ENCODE data around the gene CRY1. TPM values are rescaled to one million over a fixed set of nuclear protein-coding genes. Genes with fewer than 3 reads are reported as not detected.

The CRY1 gene
- total and polyA plus RNA-seq, 9 of the 15 experiments (the other 6 are each of a cell fraction or from before 2014, with no cell fraction given) = 8.7 to 33.3 (median 25.2) TPM

DNA sequence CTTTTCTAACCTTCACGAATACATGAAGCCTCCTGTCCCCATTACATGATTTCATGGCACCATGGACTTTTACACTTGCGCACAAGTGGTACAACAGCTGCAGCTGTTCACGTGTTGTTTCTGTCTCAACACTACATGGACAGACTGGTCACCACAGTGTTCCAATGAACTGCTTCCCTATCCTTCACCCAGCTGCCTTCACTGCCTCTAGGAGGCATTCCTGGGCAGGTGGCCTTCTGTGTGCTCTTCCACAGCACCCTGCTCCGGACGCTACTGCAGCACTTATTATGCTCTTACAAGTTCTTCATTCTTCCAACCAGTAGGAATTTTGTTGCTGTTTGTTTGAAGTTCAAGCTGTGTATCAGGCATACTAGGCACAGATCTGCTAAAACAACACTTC is 107.9 kb downstream of the CRY1 start (continued):
- TF ChIP-seq RAD21 (CRISPR knock-in tag; conservative IDR thresholded peaks at IDR 0.05 in 1 of 2, IDR thresholded peaks at IDR 0.05 in 1 of 2) (peak in 1 of 2 experiments; percentile 23; a peak in 1 of 4 replicates), MAFK (IDR thresholded peaks at IDR 0.05; ENCODE audit: low read length) (no peak), U2AF1 (optimal IDR thresholded peaks at IDR 0.05; ENCODE audit: low read depth, low read length) (no peak), PRMT5 (CRISPR knock-in tag; IDR thresholded peaks at IDR 0.05) (no peak), ZNF134 (CRISPR knock-in tag; conservative IDR thresholded peaks at IDR 0.05) (no peak), FUS (optimal IDR thresholded peaks at IDR 0.05; ENCODE audit: low read depth, low read length) (no peak), TEAD1 (CRISPR knock-in tag; IDR thresholded peaks at IDR 0.05) (no peak), TEAD2 (tag; IDR thresholded peaks at IDR 0.05) (no peak), TCFL5 (CRISPR knock-in tag; conservative IDR thresholded peaks at IDR 0.05) (no peak), OTX1 (CRISPR knock-in tag; IDR thresholded peaks at IDR 0.05) (no peak)
- TF ChIP-seq, protein P1, sequence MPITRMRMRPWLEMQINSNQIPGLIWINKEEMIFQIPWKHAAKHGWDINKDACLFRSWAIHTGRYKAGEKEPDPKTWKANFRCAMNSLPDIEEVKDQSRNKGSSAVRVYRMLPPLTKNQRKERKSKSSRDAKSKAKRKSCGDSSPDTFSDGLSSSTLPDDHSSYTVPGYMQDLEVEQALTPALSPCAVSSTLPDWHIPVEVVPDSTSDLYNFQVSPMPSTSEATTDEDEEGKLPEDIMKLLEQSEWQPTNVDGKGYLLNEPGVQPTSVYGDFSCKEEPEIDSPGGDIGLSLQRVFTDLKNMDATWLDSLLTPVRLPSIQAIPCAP (CRISPR knock-in tag; IDR thresholded peaks at IDR 0.05; ENCODE audit: borderline replicate concordance) = no peak
- TF ChIP-seq, protein P2, sequence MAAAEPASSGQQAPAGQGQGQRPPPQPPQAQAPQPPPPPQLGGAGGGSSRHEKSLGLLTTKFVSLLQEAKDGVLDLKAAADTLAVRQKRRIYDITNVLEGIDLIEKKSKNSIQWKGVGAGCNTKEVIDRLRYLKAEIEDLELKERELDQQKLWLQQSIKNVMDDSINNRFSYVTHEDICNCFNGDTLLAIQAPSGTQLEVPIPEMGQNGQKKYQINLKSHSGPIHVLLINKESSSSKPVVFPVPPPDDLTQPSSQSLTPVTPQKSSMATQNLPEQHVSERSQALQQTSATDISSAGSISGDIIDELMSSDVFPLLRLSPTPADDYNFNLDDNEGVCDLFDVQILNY (CRISPR knock-in tag; IDR thresholded peaks at IDR 0.05) = no peak
- TF ChIP-seq, protein P3, sequence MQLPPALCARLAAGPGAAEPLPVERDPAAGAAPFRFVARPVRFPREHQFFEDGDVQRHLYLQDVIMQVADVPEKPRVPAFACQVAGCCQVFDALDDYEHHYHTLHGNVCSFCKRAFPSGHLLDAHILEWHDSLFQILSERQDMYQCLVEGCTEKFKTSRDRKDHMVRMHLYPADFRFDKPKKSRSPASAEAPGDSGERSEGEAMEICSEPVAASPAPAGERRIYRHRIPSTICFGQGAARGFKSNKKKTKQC (CRISPR knock-in tag; IDR thresholded peaks at IDR 0.05) = no peak
- TF ChIP-seq, protein P4, sequence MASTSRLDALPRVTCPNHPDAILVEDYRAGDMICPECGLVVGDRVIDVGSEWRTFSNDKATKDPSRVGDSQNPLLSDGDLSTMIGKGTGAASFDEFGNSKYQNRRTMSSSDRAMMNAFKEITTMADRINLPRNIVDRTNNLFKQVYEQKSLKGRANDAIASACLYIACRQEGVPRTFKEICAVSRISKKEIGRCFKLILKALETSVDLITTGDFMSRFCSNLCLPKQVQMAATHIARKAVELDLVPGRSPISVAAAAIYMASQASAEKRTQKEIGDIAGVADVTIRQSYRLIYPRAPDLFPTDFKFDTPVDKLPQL (IDR thresholded peaks at IDR 0.05; ENCODE audit: extremely low read depth, insufficient read length) = no peak
- TF ChIP-seq, protein P5, sequence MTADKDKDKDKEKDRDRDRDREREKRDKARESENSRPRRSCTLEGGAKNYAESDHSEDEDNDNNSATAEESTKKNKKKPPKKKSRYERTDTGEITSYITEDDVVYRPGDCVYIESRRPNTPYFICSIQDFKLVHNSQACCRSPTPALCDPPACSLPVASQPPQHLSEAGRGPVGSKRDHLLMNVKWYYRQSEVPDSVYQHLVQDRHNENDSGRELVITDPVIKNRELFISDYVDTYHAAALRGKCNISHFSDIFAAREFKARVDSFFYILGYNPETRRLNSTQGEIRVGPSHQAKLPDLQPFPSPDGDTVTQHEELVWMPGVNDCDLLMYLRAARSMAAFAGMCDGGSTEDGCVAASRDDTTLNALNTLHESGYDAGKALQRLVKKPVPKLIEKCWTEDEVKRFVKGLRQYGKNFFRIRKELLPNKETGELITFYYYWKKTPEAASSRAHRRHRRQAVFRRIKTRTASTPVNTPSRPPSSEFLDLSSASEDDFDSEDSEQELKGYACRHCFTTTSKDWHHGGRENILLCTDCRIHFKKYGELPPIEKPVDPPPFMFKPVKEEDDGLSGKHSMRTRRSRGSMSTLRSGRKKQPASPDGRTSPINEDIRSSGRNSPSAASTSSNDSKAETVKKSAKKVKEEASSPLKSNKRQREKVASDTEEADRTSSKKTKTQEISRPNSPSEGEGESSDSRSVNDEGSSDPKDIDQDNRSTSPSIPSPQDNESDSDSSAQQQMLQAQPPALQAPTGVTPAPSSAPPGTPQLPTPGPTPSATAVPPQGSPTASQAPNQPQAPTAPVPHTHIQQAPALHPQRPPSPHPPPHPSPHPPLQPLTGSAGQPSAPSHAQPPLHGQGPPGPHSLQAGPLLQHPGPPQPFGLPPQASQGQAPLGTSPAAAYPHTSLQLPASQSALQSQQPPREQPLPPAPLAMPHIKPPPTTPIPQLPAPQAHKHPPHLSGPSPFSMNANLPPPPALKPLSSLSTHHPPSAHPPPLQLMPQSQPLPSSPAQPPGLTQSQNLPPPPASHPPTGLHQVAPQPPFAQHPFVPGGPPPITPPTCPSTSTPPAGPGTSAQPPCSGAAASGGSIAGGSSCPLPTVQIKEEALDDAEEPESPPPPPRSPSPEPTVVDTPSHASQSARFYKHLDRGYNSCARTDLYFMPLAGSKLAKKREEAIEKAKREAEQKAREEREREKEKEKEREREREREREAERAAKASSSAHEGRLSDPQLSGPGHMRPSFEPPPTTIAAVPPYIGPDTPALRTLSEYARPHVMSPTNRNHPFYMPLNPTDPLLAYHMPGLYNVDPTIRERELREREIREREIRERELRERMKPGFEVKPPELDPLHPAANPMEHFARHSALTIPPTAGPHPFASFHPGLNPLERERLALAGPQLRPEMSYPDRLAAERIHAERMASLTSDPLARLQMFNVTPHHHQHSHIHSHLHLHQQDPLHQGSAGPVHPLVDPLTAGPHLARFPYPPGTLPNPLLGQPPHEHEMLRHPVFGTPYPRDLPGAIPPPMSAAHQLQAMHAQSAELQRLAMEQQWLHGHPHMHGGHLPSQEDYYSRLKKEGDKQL (CRISPR knock-in tag; IDR thresholded peaks at IDR 0.05; ENCODE audit: borderline replicate concordance) = no peak
- TF ChIP-seq, protein P6, sequence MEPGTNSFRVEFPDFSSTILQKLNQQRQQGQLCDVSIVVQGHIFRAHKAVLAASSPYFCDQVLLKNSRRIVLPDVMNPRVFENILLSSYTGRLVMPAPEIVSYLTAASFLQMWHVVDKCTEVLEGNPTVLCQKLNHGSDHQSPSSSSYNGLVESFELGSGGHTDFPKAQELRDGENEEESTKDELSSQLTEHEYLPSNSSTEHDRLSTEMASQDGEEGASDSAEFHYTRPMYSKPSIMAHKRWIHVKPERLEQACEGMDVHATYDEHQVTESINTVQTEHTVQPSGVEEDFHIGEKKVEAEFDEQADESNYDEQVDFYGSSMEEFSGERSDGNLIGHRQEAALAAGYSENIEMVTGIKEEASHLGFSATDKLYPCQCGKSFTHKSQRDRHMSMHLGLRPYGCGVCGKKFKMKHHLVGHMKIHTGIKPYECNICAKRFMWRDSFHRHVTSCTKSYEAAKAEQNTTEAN (CRISPR knock-in tag; IDR thresholded peaks at IDR 0.05) = peak; percentile 54; the same call in 1 of the 2 replicates

All from K562 (cell line).